Measurements from ENCODE around the gene TMEM132C. TPM values are rescaled to one million over a fixed set of nuclear protein-coding genes. Genes with fewer than 3 reads are reported as not detected.

TMEM132C gene
- total and polyA plus RNA-seq, 2 experiments from 2014 or later: not detected

DNA sequence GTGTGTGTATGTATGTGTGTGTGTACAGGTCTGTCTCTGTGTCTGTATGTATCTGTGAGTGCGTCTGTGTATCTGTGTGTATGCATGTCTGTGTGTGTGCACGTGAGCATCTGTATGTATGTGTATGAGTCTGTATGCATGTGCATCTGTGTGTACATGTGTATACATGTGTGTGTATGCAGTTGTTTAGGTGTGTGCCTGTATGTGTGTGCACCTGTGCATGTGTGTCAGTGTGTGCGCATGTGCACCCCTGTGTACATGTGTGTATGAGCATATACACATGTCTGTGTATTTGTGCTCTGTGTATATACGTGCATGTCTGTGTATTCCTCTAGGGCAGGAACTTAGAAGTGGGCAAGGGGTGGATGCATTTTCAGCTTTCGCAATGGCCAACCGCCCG, 116.0 kb downstream of the TMEM132C start (continued):
- TF ChIP-seq, protein P1, sequence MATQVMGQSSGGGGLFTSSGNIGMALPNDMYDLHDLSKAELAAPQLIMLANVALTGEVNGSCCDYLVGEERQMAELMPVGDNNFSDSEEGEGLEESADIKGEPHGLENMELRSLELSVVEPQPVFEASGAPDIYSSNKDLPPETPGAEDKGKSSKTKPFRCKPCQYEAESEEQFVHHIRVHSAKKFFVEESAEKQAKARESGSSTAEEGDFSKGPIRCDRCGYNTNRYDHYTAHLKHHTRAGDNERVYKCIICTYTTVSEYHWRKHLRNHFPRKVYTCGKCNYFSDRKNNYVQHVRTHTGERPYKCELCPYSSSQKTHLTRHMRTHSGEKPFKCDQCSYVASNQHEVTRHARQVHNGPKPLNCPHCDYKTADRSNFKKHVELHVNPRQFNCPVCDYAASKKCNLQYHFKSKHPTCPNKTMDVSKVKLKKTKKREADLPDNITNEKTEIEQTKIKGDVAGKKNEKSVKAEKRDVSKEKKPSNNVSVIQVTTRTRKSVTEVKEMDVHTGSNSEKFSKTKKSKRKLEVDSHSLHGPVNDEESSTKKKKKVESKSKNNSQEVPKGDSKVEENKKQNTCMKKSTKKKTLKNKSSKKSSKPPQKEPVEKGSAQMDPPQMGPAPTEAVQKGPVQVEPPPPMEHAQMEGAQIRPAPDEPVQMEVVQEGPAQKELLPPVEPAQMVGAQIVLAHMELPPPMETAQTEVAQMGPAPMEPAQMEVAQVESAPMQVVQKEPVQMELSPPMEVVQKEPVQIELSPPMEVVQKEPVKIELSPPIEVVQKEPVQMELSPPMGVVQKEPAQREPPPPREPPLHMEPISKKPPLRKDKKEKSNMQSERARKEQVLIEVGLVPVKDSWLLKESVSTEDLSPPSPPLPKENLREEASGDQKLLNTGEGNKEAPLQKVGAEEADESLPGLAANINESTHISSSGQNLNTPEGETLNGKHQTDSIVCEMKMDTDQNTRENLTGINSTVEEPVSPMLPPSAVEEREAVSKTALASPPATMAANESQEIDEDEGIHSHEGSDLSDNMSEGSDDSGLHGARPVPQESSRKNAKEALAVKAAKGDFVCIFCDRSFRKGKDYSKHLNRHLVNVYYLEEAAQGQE (IDR thresholded peaks at IDR 0.05; ENCODE audit: unreplicated experiment): no peak
- TF ChIP-seq EZH2phosphoT487 (IDR thresholded peaks at IDR 0.05; ENCODE audit: unreplicated experiment) (no peak), STAT1 (IDR thresholded peaks at IDR 0.05; ENCODE audit: unreplicated experiment) (no peak), ZNF331 (CRISPR knock-in tag; IDR thresholded peaks at IDR 0.05; ENCODE audit: low read depth) (no peak), EZH2 (IDR thresholded peaks at IDR 0.05; ENCODE audit: low read depth, unreplicated experiment) (no peak), JUNB (IDR thresholded peaks at IDR 0.05; ENCODE audit: unreplicated experiment) (no peak), CREB1 (CRISPR knock-in tag; IDR thresholded peaks at IDR 0.05; ENCODE audit: low read depth) (no peak)
- TF ChIP-seq, protein P2, sequence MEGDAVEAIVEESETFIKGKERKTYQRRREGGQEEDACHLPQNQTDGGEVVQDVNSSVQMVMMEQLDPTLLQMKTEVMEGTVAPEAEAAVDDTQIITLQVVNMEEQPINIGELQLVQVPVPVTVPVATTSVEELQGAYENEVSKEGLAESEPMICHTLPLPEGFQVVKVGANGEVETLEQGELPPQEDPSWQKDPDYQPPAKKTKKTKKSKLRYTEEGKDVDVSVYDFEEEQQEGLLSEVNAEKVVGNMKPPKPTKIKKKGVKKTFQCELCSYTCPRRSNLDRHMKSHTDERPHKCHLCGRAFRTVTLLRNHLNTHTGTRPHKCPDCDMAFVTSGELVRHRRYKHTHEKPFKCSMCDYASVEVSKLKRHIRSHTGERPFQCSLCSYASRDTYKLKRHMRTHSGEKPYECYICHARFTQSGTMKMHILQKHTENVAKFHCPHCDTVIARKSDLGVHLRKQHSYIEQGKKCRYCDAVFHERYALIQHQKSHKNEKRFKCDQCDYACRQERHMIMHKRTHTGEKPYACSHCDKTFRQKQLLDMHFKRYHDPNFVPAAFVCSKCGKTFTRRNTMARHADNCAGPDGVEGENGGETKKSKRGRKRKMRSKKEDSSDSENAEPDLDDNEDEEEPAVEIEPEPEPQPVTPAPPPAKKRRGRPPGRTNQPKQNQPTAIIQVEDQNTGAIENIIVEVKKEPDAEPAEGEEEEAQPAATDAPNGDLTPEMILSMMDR (conservative IDR thresholded peaks at IDR 0.05; ENCODE audit: low read depth in 2 of 2): no peak

DNA sequence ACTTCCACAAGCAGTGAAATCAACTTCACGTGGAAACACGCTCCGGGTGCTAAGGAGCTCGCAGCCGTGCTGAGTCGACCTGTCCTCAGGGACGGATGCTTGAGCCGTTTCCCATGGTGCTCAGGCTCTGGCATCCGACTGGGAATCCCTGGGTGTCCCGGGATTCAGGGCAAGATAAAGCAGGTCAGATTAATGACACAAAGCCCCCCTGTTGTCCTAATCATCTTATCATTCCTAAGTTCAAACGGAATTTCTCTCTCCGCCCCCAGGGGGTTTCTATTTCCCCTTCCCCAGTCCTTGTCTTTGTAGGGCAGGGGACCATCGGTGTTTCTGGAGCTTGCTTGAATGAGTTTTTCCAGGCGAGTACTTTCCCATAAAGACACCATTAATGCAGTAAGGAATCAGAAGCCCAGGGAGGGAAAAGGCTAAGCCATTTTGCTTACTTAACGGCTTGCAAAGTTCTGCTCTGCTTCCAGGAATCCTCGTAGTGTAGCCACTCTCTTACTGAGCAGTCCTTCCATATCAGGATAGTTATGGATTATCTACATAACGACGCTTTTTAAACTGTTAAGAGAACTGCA, 116.5 kb downstream of the TMEM132C start:
- Histone ChIP-seq H4K20me1 (replicated peaks; ENCODE audit: insufficient read depth) (no peaks in the 10 kb centered on the region), H3K9me2 (ENCODE audit: insufficient read depth) (no peaks in the 10 kb centered on the region), H3K79me2 (replicated peaks; ENCODE audit: insufficient read depth) (no peaks in the 10 kb centered on the region), H3F3A (replicated peaks; ENCODE audit: low read depth) (no peaks in the 10 kb centered on the region), H3K27me3 (ENCODE audit: insufficient read depth) (no peaks in the 10 kb centered on the region), H3K27ac (ENCODE audit: low read depth) (no peak overlapping the region), H2AFZ (no peak overlapping the region), H3K4me2 (no peak overlapping the region), H3K4me1 (ENCODE audit: insufficient read depth) (no peaks in the 10 kb centered on the region), H3K4me3 (no peak overlapping the region), H3K36me3 (ENCODE audit: insufficient read depth) (no peaks in the 10 kb centered on the region)
- Mint-ChIP-seq H3K27me3 (ENCODE audit: insufficient read depth, low read depth, poor library complexity) (peaks cover 5% of the 10 kb centered on the region), H3K9me3 (peaks cover 98% of the 10 kb centered on the region), H3K4me3 (no peak overlapping the region), H3K4me1 (no peaks in the 10 kb centered on the region), H3K36me3 (ENCODE audit: low read depth) (peaks cover 59% of the 10 kb centered on the region), H3K27ac (no peak overlapping the region)
- DNase-seq (ENCODE audit: low spot score) (no peak), ATAC-seq (no peak)
- TF ChIP-seq, protein P3, sequence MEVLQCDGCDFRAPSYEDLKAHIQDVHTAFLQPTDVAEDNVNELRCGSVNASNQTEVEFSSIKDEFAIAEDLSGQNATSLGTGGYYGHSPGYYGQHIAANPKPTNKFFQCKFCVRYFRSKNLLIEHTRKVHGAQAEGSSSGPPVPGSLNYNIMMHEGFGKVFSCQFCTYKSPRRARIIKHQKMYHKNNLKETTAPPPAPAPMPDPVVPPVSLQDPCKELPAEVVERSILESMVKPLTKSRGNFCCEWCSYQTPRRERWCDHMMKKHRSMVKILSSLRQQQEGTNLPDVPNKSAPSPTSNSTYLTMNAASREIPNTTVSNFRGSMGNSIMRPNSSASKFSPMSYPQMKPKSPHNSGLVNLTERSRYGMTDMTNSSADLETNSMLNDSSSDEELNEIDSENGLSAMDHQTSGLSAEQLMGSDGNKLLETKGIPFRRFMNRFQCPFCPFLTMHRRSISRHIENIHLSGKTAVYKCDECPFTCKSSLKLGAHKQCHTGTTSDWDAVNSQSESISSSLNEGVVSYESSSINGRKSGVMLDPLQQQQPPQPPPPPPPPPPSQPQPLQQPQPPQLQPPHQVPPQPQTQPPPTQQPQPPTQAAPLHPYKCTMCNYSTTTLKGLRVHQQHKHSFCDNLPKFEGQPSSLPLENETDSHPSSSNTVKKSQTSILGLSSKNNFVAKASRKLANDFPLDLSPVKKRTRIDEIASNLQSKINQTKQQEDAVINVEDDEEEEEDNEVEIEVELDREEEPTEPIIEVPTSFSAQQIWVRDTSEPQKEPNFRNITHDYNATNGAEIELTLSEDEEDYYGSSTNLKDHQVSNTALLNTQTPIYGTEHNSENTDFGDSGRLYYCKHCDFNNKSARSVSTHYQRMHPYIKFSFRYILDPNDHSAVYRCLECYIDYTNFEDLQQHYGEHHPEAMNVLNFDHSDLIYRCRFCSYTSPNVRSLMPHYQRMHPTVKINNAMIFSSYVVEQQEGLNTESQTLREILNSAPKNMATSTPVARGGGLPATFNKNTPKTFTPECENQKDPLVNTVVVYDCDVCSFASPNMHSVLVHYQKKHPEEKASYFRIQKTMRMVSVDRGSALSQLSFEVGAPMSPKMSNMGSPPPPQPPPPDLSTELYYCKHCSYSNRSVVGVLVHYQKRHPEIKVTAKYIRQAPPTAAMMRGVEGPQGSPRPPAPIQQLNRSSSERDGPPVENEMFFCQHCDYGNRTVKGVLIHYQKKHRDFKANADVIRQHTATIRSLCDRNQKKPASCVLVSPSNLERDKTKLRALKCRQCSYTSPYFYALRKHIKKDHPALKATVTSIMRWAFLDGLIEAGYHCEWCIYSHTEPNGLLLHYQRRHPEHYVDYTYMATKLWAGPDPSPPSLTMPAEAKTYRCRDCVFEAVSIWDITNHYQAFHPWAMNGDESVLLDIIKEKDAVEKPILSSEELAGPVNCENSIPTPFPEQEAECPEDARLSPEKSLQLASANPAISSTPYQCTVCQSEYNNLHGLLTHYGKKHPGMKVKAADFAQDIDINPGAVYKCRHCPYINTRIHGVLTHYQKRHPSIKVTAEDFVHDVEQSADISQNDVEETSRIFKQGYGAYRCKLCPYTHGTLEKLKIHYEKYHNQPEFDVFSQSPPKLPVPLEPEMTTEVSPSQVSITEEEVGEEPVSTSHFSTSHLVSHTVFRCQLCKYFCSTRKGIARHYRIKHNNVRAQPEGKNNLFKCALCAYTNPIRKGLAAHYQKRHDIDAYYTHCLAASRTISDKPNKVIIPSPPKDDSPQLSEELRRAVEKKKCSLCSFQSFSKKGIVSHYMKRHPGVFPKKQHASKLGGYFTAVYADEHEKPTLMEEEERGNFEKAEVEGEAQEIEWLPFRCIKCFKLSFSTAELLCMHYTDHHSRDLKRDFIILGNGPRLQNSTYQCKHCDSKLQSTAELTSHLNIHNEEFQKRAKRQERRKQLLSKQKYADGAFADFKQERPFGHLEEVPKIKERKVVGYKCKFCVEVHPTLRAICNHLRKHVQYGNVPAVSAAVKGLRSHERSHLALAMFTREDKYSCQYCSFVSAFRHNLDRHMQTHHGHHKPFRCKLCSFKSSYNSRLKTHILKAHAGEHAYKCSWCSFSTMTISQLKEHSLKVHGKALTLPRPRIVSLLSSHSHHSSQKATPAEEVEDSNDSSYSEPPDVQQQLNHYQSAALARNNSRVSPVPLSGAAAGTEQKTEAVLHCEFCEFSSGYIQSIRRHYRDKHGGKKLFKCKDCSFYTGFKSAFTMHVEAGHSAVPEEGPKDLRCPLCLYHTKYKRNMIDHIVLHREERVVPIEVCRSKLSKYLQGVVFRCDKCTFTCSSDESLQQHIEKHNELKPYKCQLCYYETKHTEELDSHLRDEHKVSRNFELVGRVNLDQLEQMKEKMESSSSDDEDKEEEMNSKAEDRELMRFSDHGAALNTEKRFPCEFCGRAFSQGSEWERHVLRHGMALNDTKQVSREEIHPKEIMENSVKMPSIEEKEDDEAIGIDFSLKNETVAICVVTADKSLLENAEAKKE (CRISPR knock-in tag; IDR thresholded peaks at IDR 0.05): no peak
- TF ChIP-seq, protein P1 (IDR thresholded peaks at IDR 0.05; ENCODE audit: unreplicated experiment): no peak
- TF ChIP-seq CREB1 (CRISPR knock-in tag; IDR thresholded peaks at IDR 0.05; ENCODE audit: low read depth) (no peak), STAT1 (IDR thresholded peaks at IDR 0.05; ENCODE audit: unreplicated experiment) (no peak)

Measured in GM23338 (cell line).